Islet of Langerhans (tissue), 1 donor: ENCODE measurements around the gene BID.

Experiments
- FAIRE-seq: peaks from one replicate; lab custom pipeline; 2011; peaks lifted over from hg19 to GRCh38; lab: Jason Lieb, UNC

BID gene

DNA sequence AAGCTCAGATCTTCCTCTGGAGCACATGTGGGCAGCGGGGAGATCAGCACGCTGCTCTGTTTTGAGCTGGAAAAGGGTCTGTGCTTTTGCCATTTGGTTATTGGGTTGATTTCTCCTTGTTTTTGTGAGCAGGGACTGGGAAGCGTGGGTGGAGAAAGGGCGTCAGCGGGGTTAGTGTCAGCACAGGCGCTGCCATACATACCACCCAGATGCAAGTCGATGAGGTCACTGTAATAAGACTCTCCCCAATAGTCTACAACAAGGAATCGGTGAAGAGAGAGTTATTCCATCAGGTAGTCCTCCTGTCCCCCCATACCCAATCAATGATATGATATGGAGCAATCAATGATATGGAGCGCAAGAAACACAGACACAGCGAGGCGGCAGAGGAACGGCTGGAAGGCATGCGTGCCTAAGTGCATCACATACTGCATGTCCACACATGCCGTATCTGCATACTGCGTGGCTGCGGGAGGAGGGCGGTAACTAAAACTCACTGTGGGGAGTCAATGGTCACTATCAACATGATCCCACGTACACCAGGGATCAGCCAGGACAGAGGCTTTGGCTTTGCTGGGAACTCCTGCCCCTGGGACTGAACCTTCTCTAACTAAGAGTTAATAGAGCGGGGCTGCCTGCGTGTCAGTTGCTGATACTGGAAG is 29.5 kb upstream of the BID start:
- FAIRE-seq, result no peak

DNA sequence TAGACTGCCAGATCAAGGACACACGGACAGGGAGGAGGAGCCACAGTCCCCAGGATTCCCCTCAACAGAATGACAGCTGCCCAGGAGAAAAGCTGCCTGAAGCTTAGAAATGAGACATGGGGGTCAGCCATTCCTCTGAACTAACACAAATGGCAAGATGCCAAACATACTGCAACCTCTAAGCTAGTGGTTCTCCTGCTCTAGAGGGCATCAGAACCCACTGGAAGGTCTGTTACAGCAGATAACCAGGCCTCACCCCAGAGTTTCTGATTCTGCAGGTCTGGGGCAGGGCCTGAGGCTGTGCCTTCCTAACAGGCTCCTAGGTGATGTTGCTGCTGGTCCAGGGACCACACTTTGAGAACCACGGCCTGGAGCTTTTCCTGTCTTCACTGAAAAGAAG is 28.6 kb upstream of the BID start:
- no peak for FAIRE-seq

DNA sequence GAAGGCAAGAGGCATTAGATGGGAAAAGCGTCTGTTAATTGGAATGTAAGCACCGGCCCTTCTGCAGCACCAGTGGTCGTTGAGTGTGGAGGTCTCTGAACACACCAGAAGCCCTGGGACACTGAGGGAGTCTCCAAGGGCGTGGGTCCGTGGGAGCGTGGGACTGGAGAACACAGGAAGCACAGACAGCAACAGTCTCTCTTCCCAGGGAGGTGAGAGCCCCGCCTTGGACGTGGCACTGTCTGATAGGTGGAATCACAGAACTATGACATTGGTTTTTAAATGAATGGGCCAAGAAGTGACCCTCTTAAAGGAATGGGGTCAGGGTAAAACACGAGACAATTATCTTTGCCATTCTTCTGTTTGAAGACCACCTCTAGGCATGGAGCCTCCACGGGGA is 28.1 kb upstream of the BID start:
- no peak for FAIRE-seq

DNA sequence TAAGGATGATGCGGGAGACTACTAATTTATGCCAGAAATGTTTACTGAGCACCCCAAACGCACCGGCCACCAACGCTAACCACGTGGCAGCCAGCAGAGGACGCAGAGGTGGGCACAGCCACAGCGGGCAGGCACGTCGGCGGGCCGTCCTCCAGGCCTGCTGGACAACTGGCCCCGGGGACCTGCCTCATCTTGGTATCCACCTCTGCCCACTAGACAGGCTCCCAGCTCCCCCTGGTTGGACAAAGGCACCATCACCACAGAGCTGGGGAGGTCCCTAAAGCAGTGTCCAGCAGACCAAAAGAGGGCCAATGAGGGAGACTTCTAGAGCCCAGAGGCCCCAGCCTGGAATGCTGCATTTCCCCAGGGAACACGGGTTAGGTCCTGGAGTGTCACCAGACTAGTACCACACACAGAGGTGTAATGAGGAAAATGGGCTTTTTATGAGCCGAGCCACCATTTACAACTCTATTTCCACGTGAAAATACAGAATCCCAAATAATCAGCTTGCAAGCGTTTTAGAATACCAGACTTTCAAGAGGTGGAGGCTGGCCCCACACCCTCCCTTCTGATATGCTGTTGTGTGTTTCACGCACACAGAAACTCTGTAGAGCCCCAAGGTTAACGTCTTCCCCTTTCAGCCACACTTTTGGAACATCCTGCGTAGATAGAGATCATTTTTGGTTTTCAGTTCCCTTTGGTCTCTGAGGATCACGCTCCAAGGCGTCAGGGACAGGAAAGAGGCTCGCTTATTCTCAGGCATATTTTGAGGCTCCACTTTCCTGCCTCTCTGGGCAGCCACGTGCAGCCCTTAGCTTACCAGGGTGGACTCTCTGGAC is 23.7 kb upstream of the BID start:
- no peak for FAIRE-seq

DNA sequence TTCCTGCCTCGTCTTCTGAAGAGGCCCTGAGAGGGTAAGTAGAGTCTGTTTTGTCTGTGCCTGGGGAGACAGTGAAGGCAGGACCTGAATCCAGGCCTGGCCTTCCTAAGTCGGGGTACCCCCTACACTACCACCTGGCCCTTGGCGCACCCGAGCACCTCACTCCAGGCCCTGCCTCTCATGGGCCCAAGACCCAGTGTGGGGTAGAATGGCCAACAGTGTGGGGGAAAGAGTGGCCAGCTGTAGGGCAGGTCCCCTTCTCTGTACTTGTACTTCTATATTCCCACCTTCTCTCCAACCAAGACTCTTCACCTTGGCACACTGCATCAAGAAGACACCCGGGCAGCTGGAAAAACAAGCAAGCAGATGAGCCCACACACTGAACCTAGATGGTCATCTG is 22.4 kb upstream of the BID start:
- FAIRE-seq, result no peak

DNA sequence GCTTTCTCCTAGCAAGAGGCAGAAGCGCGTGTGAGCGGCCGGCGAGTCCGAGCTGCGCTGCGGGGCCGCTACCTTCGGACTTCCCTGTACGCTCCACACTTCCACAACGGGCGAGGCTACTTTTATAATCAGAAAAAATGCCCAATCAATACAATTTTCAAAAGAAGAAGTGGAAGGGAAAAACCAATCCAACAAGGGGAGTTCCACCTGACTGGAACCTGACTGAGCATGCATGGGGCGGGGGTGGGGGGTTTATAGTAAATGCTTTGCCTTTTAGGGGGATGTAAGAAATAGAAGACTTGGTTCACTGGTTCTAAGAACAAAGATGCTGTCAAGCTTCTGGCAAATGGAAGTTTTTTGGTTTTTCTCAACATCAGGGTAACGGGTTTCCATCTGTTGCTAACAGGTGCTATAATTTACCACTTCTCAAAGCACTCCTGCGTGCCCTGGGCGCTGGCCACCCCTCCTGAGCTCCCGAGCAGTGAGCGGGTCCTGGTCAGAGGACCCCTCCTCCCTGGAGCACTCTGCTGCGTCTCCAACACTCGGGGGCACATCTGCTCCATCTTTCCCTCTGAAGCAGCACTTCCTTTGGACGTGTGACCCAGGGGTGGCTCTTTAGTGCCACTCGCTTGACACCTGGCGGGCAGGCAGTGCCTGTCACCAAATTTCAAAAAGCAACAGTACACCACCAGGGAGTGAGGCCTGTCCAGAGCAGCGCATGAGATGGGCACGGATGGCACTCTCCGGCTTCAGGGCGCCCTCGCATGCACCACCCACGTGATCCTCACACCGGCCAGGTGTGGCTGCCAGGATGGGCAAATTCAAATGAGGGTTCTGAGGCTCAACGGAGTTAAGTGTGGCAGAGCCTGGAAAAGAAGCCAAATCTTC is 21.6 kb upstream of the BID start:
- no peak for FAIRE-seq

GRCh38 chr22:17794726-17795542 is 20.7 kb upstream of the BID start:
- no peak for FAIRE-seq

GRCh38 chr22:17792854-17793434 is 18.7 kb upstream of the BID start:
- no peak for FAIRE-seq

DNA sequence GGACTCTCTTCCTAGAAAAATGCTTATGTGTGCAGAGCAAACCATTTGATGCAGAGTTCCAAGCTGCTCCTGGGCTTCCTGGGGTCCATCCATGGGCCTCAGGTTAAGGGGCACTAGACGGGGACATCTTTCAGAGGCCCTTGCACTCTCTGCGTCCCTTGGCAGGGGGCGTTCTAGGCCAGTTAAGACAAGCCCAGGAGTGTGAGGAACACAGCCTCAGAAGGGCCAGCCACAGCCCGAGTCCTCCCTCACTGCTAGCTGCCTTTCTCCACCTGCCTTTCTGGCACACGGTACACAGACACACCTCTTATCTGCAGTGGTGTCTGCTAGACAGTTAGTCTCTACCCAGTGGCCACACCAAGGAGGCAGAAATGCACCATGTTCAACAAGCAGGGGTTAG is 18.0 kb upstream of the BID start:
- no peak for FAIRE-seq

DNA sequence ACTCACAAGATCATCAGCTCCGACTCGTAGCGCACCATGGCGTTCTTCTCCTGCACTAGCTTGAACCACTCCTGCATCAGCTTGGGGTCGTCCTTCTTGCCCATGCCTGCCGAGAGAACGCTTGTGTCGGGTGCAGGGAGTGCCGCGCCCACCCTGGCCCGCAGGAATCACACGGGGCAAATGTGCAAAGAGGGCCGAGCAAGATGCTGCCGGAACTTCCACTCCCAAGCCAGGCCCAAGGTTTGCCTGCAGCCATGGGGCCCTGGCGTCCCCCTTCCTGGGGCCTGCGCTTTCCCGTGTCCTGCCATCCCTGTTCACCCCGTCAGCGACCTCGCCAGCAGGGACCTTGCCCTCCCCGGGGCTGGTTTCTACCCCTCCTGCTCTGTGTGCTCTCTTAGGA is 16.9 kb upstream of the BID start:
- FAIRE-seq, result no peak

DNA sequence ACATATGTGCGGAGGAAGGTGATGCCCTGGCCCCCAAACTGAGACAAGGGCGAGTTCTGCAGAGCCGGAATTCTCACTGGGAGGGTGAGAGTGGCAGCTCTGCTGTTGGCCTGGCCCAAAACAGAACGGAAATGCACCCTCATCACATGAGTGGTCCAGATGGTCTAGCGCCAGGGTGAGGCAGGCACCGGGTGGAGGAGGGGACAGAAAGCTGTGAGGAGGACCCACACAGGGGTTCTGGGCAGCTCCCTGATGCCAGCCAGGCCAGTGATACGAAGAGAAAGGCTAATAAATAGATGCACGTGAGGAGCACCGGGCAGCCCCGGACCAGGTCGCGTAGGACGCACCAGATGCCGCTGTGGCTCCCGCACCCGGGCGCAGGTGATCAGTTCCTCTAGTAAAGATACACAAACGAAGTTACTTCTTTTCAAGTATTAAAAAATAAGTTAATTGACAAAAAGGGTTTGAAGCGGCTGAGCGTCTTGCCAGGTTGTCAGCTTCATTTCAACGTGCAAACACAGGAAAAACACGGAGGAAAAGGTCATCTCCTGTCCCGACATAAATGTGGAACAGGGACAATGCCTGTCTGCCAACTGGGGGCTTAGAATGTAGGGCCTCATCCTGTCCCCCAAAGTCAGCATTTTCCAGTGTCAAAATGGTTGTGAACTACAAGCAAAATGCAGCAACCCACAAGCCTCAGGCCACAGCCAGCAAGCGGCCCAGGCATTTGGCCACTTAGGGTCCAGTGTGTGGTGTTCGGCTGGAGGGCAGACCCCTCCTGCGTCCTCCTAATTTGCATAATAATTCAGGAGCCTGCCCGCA is 15.3 kb upstream of the BID start:
- FAIRE-seq, result no peak

DNA sequence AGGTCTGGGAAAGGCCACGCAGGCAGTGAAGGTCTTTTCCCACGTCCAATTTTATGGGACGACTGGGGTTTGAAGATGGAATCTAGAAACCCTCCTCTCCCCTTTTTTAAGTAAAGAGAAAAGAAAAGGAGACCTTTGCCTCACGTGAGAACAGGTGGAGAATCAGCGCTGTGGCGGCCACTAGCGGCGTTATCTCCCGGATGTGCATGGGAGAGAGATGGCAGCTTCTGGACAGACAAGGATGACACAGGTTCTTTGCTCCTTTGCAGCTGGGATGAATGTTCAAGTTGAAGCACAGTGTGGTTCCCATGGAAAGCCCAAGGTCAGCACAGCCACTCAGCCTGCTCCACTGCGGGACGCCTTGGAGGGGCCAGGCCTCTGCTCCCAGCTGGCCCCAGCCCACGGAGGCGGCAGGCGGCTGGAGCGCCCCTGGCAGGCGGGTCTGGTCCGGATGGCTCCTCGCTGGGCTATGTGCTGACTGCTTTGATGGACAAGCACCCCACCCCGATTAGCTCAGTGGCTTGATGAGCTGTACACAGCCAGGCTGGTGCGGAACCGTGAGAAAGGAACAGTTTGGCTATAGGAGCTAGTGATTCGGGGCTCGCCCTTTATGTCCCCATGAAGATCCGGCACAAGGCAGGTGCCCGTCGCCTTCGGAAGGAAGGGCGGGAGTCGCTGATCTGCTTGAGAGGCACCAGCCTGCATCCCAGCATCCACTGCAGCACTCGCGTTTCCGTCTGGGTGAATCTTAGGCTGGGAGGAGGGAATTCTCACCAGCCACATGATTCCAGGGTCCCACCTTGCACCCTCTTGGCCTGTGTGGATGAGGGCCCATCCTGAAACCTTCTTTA is 14.5 kb upstream of the BID start:
- FAIRE-seq, result no peak

DNA sequence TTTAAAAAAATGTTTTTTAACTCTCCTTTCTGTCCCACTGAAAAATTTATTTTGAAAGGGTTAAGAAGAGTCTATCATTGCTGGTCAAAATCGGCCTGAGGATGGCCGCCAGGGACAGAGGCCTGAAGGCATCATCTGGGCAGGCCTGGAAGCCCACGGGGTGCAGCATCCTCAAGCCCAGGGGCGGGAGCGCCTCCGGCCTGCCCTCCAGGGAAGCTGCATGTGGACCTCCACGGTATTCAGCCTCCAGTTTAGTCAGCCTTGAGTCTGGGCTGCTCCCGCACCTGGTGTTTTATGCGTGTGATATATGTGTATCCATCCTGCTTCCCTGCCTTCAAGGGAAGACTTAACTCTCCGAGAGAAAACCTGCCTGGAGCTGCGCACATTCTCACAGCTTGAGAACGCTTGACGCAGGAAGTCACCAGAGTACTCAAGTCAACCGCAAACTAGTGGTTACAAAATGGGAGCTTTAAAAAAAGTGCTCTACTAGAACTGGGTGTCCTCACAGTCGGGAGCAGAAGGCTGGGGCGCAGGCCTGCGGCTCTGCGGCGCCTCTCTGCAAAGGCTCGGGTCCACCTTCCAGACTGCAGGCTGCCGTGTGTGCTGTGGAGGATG is 13.6 kb upstream of the BID start:
- no peak for FAIRE-seq

DNA sequence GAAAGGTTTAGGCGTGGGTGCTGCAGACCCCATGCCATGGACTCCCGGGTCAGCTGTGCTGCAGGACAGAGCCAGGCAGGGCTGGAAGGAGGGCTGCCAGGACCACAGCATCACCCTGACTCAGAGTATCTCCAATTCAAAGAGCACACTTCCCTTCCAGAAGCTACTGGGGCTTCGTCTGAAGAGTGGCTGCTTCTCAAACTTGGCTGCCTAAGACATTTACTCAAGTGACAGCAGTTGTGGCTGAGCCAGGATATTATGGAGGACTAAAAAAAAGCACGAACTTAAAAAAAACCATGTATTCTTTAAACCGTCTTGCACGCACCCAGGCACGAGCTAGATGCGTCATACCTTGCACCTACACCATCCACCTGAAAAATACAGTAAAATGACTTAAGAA is 13.0 kb upstream of the BID start:
- no peak for FAIRE-seq

DNA sequence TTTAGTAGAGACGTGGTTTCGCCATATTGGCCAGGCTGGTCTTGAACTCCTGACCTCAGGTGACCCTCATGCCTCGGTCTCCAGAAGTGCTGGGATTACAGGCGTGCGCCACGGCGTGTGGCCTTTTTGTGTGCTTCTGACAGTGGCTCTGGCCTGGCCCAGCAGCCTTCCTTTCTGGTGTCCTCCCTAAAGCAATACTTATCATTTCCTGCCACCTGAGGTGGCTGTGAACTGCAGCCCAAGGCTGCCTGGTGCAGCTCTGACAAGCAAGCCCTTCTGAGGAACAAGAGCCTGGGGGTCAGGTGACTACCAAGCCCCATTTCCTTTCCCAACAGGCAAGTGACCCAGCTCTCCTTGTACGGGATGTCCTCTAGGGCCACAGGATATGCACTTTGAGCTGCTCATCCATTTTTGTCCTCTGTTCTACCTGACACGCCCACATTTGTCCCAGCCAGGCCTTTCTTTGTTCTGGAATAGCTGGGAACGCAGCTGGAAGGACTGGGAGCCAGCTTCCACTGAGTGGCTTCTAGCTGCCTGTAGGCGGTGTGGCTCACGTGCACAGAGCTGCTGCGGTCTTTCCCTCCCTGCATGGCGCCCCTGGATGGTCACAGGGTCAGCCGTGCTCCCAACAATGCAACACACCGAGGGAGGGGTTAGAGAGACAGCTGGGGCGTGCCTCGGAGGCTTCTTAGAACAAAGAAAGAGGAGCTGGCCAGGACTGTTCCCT is 12.3 kb upstream of the BID start:
- FAIRE-seq, result no peak

DNA sequence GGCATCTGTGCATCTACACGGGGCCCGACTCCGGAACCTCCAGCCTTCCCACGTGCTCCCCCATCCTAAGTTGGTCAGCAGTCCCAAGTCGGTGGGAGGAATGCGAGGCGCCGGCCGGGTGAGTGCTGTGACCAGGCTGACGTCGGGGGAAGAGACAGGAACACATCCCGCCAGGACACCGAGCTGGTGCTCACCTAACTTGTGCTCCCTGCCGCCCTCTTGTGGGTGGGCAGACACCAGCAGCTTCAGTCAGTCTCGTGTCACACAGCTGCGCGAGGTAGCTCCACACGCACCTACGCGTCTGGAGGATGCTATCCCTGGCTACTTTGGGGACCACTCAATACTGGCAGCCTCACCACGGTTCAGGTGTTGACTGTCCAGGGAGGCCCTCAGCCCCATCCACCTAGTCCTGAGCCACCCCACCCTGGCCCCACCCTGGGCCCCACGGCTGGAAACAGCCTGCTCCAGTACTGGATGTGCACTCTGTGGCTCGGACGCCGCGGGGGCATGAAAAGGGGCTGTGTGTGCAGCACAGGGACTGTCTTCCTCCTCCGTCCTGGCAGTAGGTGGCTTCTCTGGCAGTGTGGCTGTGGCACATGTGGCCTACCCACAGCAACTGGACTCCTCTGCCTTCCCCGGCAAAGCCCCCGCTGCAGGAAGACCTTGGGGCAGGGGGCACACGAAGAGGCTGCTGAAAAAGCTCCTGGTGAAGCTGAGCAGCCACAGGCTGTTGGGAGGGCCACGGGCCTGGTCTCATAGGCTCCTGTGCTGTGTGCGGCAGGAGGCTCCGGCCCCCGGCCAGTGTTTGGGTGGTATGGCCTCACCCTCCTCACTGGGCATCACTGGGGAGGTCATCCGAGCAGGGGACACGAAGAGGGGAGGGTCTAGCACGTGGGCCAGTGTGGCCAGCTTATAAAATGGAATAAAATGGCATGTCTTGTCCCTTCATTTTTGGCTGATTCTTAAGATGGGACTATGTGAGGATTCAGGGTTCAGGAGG is 11.2 kb upstream of the BID start:
- FAIRE-seq, result no peak

GRCh38 chr22:17784776-17785175 is 10.5 kb upstream of the BID start:
- FAIRE-seq, result no peak
